H9 (cell line): ENCODE data around the gene SSUH2. TPM values are rescaled to one million over a fixed set of nuclear protein-coding genes. Genes with fewer than 3 reads are reported as not detected.

ENCODE experiments used
- DNase-seq: peaks from one replicate; pipeline ENCODE4 v3.0.0-alpha.2; 2017
- H2AFZ ChIP-seq: one replicate; pipeline ENCODE4 v1.6.1; 2013; ENCODE audit warnings: mild to moderate bottlenecking, low read length, control low read depth, moderate library complexity
- H2AK5ac ChIP-seq: 2 replicates; pipeline ENCODE4 v1.6.1; 2013; ENCODE audit warnings: low read length, control low read depth, mixed read lengths; ENCODE audit not compliant: insufficient read length
- H2BK120ac ChIP-seq: one replicate; pipeline ENCODE4 v1.6.1; 2013; ENCODE audit warnings: low read depth, mild to moderate bottlenecking, low read length, control low read depth, inconsistent platforms; ENCODE audit not compliant: poor library complexity, severe bottlenecking
- H2BK12ac ChIP-seq: 2 replicates; pipeline ENCODE4 v1.6.1; 2013; ENCODE audit warnings: low read length, control low read depth, mixed read lengths, low read depth; ENCODE audit not compliant: insufficient read length
- H2BK15ac ChIP-seq: 2 replicates; pipeline ENCODE4 v1.6.1; 2013; ENCODE audit warnings: low read depth, low read length, control low read depth
- H2BK20ac ChIP-seq: one replicate; pipeline ENCODE4 v1.6.1; 2013; ENCODE audit warnings: low read depth, mild to moderate bottlenecking, low read length, control low read depth, inconsistent platforms; ENCODE audit not compliant: poor library complexity, severe bottlenecking
- H2BK5ac ChIP-seq: 2 replicates; pipeline ENCODE4 v1.6.1; 2013; ENCODE audit warnings: low read length, control low read depth, mixed read lengths; ENCODE audit not compliant: insufficient read length
- H3K14ac ChIP-seq: 2 replicates; pipeline ENCODE4 v1.6.1; 2013; ENCODE audit warnings: low read length, control low read depth; ENCODE audit not compliant: insufficient read depth
- H3K18ac ChIP-seq: 2 replicates; pipeline ENCODE4 v1.6.1; 2013; ENCODE audit warnings: low read depth, mild to moderate bottlenecking, mixed read lengths, low read length, control low read depth; ENCODE audit not compliant: insufficient read length
- H3K23ac ChIP-seq: 2 replicates; pipeline ENCODE4 v1.6.1; 2013; ENCODE audit warnings: low read length, control low read depth, mixed read lengths, low read depth; ENCODE audit not compliant: insufficient read length
- H3K23me2 ChIP-seq: 2 replicates; pipeline ENCODE4 v1.6.1; 2013; ENCODE audit warnings: low read depth, mild to moderate bottlenecking, mixed read lengths, low read length, control low read depth; ENCODE audit not compliant: insufficient read length, poor library complexity, severe bottlenecking
- H3K27ac ChIP-seq: 2 replicates; pipeline ENCODE4 v1.5.1; 2013; ENCODE audit warnings: low read length, control low read depth, mixed read lengths, low read depth; ENCODE audit not compliant: insufficient read length
- H3K27me3 ChIP-seq: 2 replicates; pipeline ENCODE4 v1.6.1; 2013; ENCODE audit warnings: low read length, control low read depth, inconsistent platforms; ENCODE audit not compliant: insufficient read depth
- H3K4ac ChIP-seq: 2 replicates; pipeline ENCODE4 v1.6.1; 2013; ENCODE audit warnings: low read depth, mild to moderate bottlenecking, control low read depth, inconsistent platforms, low read length, moderate library complexity
- H3K4me1 ChIP-seq: 2 replicates; pipeline ENCODE4 v1.6.1; 2013; ENCODE audit warnings: low read length, control low read depth, inconsistent platforms; ENCODE audit not compliant: insufficient read depth
- H3K4me2 ChIP-seq: 2 replicates; pipeline ENCODE4 v1.6.1; 2013; ENCODE audit warnings: low read length, control low read depth, mixed read lengths; ENCODE audit not compliant: insufficient read length, insufficient read depth
- H3K56ac ChIP-seq: 2 replicates; pipeline ENCODE4 v1.6.1; 2013; ENCODE audit warnings: low read depth, mild to moderate bottlenecking, mixed read lengths, low read length, control low read depth; ENCODE audit not compliant: insufficient read length
- H3K79me1 ChIP-seq: 2 replicates; pipeline ENCODE4 v1.6.1; 2013; ENCODE audit warnings: low read depth, mild to moderate bottlenecking, moderate library complexity, low read length, control low read depth, inconsistent platforms; ENCODE audit not compliant: insufficient read depth, poor library complexity, severe bottlenecking
- H3K79me2 ChIP-seq: 2 replicates; pipeline ENCODE4 v1.6.1; 2013; ENCODE audit warnings: low read length, control low read depth, inconsistent platforms; ENCODE audit not compliant: insufficient read depth
- H3K9ac ChIP-seq: 2 replicates; pipeline ENCODE4 v1.6.1; 2013; ENCODE audit warnings: low read length, control low read depth, mixed read lengths; ENCODE audit not compliant: insufficient read length; ENCODE audit errors: extremely low read depth
- H3K9me3 ChIP-seq: one replicate; pipeline ENCODE4 v1.6.1; 2013; ENCODE audit warnings: low read depth, low read length, inconsistent platforms; ENCODE audit not compliant: control insufficient read depth
- H3T11ph ChIP-seq: one replicate; pipeline ENCODE4 v1.6.1; 2013; ENCODE audit warnings: mild to moderate bottlenecking, low read length, control low read depth, inconsistent platforms
- H4K20me1 ChIP-seq: one replicate; pipeline ENCODE4 v1.6.1; 2013; ENCODE audit not compliant: control insufficient read depth, insufficient read length, insufficient read depth
- H4K5ac ChIP-seq: 2 replicates; pipeline ENCODE4 v1.6.1; 2013; ENCODE audit warnings: low read depth, mild to moderate bottlenecking, mixed read lengths, low read length, control low read depth; ENCODE audit not compliant: insufficient read length
- H4K8ac ChIP-seq: replicated peaks from 2 replicates; pipeline ENCODE4 v1.6.1; 2013; ENCODE audit warnings: low read length, control low read depth, mixed read lengths, low read depth; ENCODE audit not compliant: insufficient read length
- H4K91ac ChIP-seq: 2 replicates; pipeline ENCODE4 v1.6.1; 2013; ENCODE audit warnings: low read depth, mild to moderate bottlenecking, moderate library complexity, mixed read lengths, low read length, control low read depth; ENCODE audit not compliant: insufficient read length
- H3K27ac Mint-ChIP-seq, 3 experiments: 2 replicates in 2 of 3; 3 replicates in 1 of 3; pipeline ENCODE4 v1.8.0; 2020 to 2021; ENCODE audit warnings: mixed read lengths in 3 of 3, mild to moderate bottlenecking in 1 of 3, moderate library complexity in 1 of 3
- H3K27me3 Mint-ChIP-seq: 2 replicates; pipeline ENCODE4 v1.8.0; 2021; ENCODE audit warnings: low read depth, mild to moderate bottlenecking, moderate library complexity, mixed read lengths
- H3K36me3 Mint-ChIP-seq, 3 experiments: 2 replicates in 2 of 3; 3 replicates in 1 of 3; pipeline ENCODE4 v1.8.0; 2020 to 2021; ENCODE audit warnings: low read depth in 3 of 3, mixed read lengths in 3 of 3; ENCODE audit not compliant: insufficient read depth in 1 of 3
- H3K4me1 Mint-ChIP-seq, 2 experiments: 2 replicates each; pipeline ENCODE4 v1.8.0; 2020; ENCODE audit warnings: mixed read lengths in 2 of 2
- H3K4me3 Mint-ChIP-seq, 2 experiments: 2 replicates in 1 of 2; 3 replicates in 1 of 2; pipeline ENCODE4 v1.8.0; 2020 to 2021; ENCODE audit warnings: mild to moderate bottlenecking in 2 of 2, mixed read lengths in 2 of 2, moderate library complexity in 1 of 2
- H3K9me3 Mint-ChIP-seq, 2 experiments: 2 replicates in 1 of 2; 3 replicates in 1 of 2; pipeline ENCODE4 v1.8.0; 2020; ENCODE audit warnings: mild to moderate bottlenecking in 2 of 2, mixed read lengths in 2 of 2, moderate library complexity in 1 of 2
- WGBS: extraction: QIAGEN DNeasy Blood & Tissue Kit; methylation state at CpG from one replicate; pipeline ENCODE4 v1.1.7; 2013; ENCODE audit warnings: missing lambda C conversion rate, low lambda C conversion rate, mixed read lengths; ENCODE audit not compliant: insufficient read length; ENCODE audit errors: extremely low coverage; 5-methylcytosine and 5-hydroxymethylcytosine counted together
- total RNA-seq: library from RNA; stranded (reverse); gene quantifications from 2 replicates; pipeline ENCODE4 v1.2.1, GENCODE V29; 2021
- TF ChIP-seq, protein P1 (sequence below): fragments of 200-600 bp; sonication (generic); conservative IDR thresholded peaks from 3 replicates; pipeline ENCODE4 v1.8.0; 2021; ENCODE audit warnings: antibody characterized with exemption, mild to moderate bottlenecking

SSUH2 gene
- total RNA-seq, 1 experiment from 2014 or later: 0.61 TPM

DNA sequence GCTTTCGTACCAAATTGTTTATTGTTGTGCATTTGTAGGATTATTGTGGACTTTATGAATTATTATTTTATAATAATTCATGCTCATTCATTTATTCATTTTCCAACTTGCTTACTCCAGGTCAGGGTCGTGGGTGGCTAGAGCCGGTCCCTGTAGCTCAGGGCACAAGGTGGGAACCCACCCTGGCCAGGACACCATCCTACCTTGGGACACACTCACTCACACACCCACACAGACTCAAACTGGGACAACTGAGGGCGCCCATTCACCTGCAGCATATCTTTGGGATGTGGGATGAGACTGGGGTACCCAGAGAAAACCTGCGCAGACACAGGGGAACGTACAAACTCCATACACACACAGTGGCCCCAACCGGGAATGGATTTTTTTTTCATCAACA, 40.6 kb downstream of the SSUH2 start:
- TF ChIP-seq, protein P1, sequence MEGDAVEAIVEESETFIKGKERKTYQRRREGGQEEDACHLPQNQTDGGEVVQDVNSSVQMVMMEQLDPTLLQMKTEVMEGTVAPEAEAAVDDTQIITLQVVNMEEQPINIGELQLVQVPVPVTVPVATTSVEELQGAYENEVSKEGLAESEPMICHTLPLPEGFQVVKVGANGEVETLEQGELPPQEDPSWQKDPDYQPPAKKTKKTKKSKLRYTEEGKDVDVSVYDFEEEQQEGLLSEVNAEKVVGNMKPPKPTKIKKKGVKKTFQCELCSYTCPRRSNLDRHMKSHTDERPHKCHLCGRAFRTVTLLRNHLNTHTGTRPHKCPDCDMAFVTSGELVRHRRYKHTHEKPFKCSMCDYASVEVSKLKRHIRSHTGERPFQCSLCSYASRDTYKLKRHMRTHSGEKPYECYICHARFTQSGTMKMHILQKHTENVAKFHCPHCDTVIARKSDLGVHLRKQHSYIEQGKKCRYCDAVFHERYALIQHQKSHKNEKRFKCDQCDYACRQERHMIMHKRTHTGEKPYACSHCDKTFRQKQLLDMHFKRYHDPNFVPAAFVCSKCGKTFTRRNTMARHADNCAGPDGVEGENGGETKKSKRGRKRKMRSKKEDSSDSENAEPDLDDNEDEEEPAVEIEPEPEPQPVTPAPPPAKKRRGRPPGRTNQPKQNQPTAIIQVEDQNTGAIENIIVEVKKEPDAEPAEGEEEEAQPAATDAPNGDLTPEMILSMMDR: no peak
- H4K20me1 ChIP-seq: no peaks in the 10 kb centered on the region
- Mint-ChIP-seq H3K36me3 (peaks cover 0 to 7% (median 6%) of the 10 kb centered on the region in 3 experiments; a peak in 3 of 7 replicates), H3K4me1 (peaks cover 9 to 12% of the 10 kb centered on the region in 2 experiments), H3K4me3 (no peak overlapping the region), H3K9me3 (peaks cover 0 to 6% of the 10 kb centered on the region in 2 experiments; a peak in 1 of 5 replicates), H3K27ac (no peak overlapping the region), H3K27me3 (no peaks in the 10 kb centered on the region; the same call in 1 of the 2 replicates)
- H3K9ac ChIP-seq: no peak overlapping the region
- no CpG with 5 or more reads among the region's 7 CpGs for WGBS
- H3K14ac ChIP-seq: no peak overlapping the region
- H3K27me3 ChIP-seq: no peaks in the 10 kb centered on the region
- H3K79me1 ChIP-seq: no peaks in the 10 kb centered on the region
- H3K23ac ChIP-seq: no peak overlapping the region
- H3K56ac ChIP-seq: no peak overlapping the region
- no peak overlapping the region for H2BK15ac ChIP-seq
- H2BK120ac ChIP-seq: no peak overlapping the region
- H3K23me2 ChIP-seq: no peaks in the 10 kb centered on the region
- no peak overlapping the region for H2BK12ac ChIP-seq
- H3K4me2 ChIP-seq: no peak overlapping the region
- H2BK5ac ChIP-seq: no peak overlapping the region
- no peak overlapping the region for H2AK5ac ChIP-seq
- H2BK20ac ChIP-seq: no peak overlapping the region
- no peak overlapping the region for H3K18ac ChIP-seq
- H3K4me1 ChIP-seq: no peaks in the 10 kb centered on the region
- H4K91ac ChIP-seq: no peak overlapping the region
- no peak overlapping the region for H4K5ac ChIP-seq
- H4K8ac ChIP-seq: no peak overlapping the region
- H3T11ph ChIP-seq: no peak overlapping the region
- no peak overlapping the region for H2AFZ ChIP-seq
- H3K4ac ChIP-seq: no peak overlapping the region
- no peaks in the 10 kb centered on the region for H3K79me2 ChIP-seq
- H3K27ac ChIP-seq: no peak overlapping the region
- H3K9me3 ChIP-seq: no peaks in the 10 kb centered on the region
- DNase-seq: no peak
